Fibroblast of lung (primary cell): ENCODE data around the gene C1orf50. TPM values are rescaled to one million over a fixed set of nuclear protein-coding genes. Genes with fewer than 3 reads are reported as not detected.
A peak's percentile ranks its signal among the peaks of the same experiment; 100 is the strongest.

ENCODE experiments used
- DNase-seq, 2 donors: peaks; one replicate each; pipeline versions ENCODE4 v3.0.0 to v3.0.0-alpha.2; 2010; ENCODE audit warnings: low read depth in 2 of 2
- H2AFZ ChIP-seq: 2 replicates; pipeline ENCODE4 v1.5.1; 2012; ENCODE audit warnings: low read length, control low read depth, inconsistent platforms
- H3K27ac ChIP-seq: 2 replicates; pipeline ENCODE4 v1.5.1; 2011; ENCODE audit warnings: low read length, control low read depth; ENCODE audit not compliant: insufficient read depth
- H3K27me3 ChIP-seq: 2 replicates; pipeline ENCODE4 v1.5.1; 2011; ENCODE audit warnings: mild to moderate bottlenecking, low read length; ENCODE audit not compliant: control insufficient read depth, insufficient read depth
- H3K36me3 ChIP-seq: 2 replicates; pipeline ENCODE4 v1.5.1; 2011; ENCODE audit warnings: low read length; ENCODE audit not compliant: control insufficient read depth, insufficient read depth
- H3K4me1 ChIP-seq: 2 replicates; pipeline ENCODE4 v1.5.1; 2011; ENCODE audit warnings: low read length; ENCODE audit not compliant: control insufficient read depth, insufficient read depth; ENCODE audit errors: extremely low read depth
- H3K4me2 ChIP-seq: 2 replicates; pipeline ENCODE4 v1.5.1; 2011; ENCODE audit warnings: low read length, control low read depth; ENCODE audit not compliant: insufficient read depth; ENCODE audit errors: extremely low read depth
- H3K4me3 ChIP-seq, 4 experiments: fragments of 200-600 bp in 1 of 4; sonication (generic) in 1 of 4; replicated peaks in 1 of 4; 2 replicates each; pipeline ENCODE4 v1.5.1; 2011 to 2016; ENCODE audit warnings: low read length in 4 of 4, low read depth in 3 of 4, mild to moderate bottlenecking in 3 of 4, control low read depth in 2 of 4, inconsistent platforms in 1 of 4, mixed read lengths in 1 of 4; ENCODE audit not compliant: insufficient read depth in 1 of 4; ENCODE audit errors: control extremely low read depth in 1 of 4
- H3K79me2 ChIP-seq: 2 replicates; pipeline ENCODE4 v1.5.1; 2012; ENCODE audit warnings: mild to moderate bottlenecking, low read length, inconsistent platforms; ENCODE audit not compliant: control insufficient read depth, insufficient read depth
- H3K9ac ChIP-seq: 2 replicates; pipeline ENCODE4 v1.5.1; 2011; ENCODE audit warnings: mild to moderate bottlenecking, low read length, control low read depth; ENCODE audit not compliant: insufficient read depth
- H3K9me3 ChIP-seq: 2 replicates; pipeline ENCODE4 v1.5.1; 2012; ENCODE audit warnings: low read depth, low read length; ENCODE audit not compliant: control insufficient read depth, insufficient read depth
- H4K20me1 ChIP-seq: 2 replicates; pipeline ENCODE4 v1.5.1; 2011; ENCODE audit warnings: low read length; ENCODE audit not compliant: control insufficient read depth, insufficient read depth; ENCODE audit errors: extremely low read depth
- EZH2 ChIP-seq: IDR thresholded peaks from 2 replicates; pipeline ENCODE4 v1.5.1; 2012; ENCODE audit warnings: low read length, control low read depth, mild to moderate bottlenecking; ENCODE audit errors: missing control alignments
- polyA plus RNA-seq, 2 donors: library from polyadenylated mRNA; depleted of rRNA in 1 of 2; stranded (reverse) in 1 of 2; unstranded in 1 of 2; fragments of >200 nt; gene quantifications; 2 replicates each; pipeline ENCODE4 v1.2.1, GENCODE V29; 2011 to 2012; ENCODE audit warnings: missing spikeins in 1 of 2
- total RNA-seq: library from RNA; depleted of rRNA; stranded (reverse); fragments of >200 nt; gene quantifications from 2 replicates; pipeline ENCODE4 v1.2.1, GENCODE V29; 2014
- TF ChIP-seq, protein P1 (sequence below), 2 donors: IDR thresholded peaks in 1 of 2; conservative IDR thresholded peaks in 1 of 2; 1 replicate in 1 of 2; 2 replicates in 1 of 2; pipeline ENCODE4 v1.5.1; 2011 to 2012; ENCODE audit warnings: low read length in 2 of 2, control low read depth in 1 of 2, inconsistent platforms in 1 of 2, low read depth in 1 of 2, mild to moderate bottlenecking in 1 of 2

The C1orf50 gene
- total and polyA plus RNA-seq, 2 donors (not counting 1 experiment from before 2014, with no cell fraction given) = 5.9 to 9.5 TPM

- Histone ChIP-seq H3K9me3 (no peaks in the 10 kb centered on the region), H3K27me3 (no peaks in the 10 kb centered on the region), H3K4me2 (no peak overlapping the region), H4K20me1 (no peaks in the 10 kb centered on the region), H3K79me2 (no peaks in the 10 kb centered on the region), H3K4me1 (no peaks in the 10 kb centered on the region), H3K4me3 (no peak overlapping the region), H2AFZ (no peak overlapping the region), H3K36me3 (no peaks in the 10 kb centered on the region), H3K9ac (no peak overlapping the region), H3K27ac (no peak overlapping the region)
- no peak for TF ChIP-seq EZH2
- TF ChIP-seq, protein P1, sequence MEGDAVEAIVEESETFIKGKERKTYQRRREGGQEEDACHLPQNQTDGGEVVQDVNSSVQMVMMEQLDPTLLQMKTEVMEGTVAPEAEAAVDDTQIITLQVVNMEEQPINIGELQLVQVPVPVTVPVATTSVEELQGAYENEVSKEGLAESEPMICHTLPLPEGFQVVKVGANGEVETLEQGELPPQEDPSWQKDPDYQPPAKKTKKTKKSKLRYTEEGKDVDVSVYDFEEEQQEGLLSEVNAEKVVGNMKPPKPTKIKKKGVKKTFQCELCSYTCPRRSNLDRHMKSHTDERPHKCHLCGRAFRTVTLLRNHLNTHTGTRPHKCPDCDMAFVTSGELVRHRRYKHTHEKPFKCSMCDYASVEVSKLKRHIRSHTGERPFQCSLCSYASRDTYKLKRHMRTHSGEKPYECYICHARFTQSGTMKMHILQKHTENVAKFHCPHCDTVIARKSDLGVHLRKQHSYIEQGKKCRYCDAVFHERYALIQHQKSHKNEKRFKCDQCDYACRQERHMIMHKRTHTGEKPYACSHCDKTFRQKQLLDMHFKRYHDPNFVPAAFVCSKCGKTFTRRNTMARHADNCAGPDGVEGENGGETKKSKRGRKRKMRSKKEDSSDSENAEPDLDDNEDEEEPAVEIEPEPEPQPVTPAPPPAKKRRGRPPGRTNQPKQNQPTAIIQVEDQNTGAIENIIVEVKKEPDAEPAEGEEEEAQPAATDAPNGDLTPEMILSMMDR (conservative IDR thresholded peaks at IDR 0.05 in 1 of 2, IDR thresholded peaks at IDR 0.05 in 1 of 2; ENCODE audit: low read depth in 1 of 2, low read length in 2 of 2) = no peak
- DNase-seq = no peak
Measured at GRCh38 chr1:42797414-42797813, 30.4 kb downstream of the C1orf50 start.

DNA sequence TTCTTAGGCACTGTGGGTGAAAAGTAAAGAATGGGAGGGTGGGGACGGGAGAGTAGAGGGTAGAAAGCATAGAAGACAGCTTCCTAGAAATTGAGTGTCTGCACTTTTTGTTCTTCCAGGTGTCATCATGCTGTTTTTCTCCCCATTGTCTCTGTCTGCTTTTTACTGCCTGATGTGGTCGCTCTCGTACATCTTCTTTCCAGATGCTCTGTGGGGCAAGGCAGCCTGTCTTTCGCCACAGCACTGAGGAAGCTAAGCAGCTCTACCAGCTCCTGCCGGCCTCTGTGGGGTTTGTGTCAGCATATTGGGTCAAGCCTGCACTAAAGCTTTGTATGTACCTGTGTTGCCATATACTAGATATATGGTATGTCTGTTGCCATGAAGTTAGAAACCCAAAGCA, 30.9 kb downstream of the C1orf50 start:
- H3K9ac ChIP-seq = no peak overlapping the region
- no peak overlapping the region for H3K4me3 ChIP-seq
- no peak overlapping the region for H2AFZ ChIP-seq
- no peaks in the 10 kb centered on the region for H3K9me3 ChIP-seq
- H3K4me2 ChIP-seq = no peak overlapping the region
- no peaks in the 10 kb centered on the region for H3K36me3 ChIP-seq
- H3K4me1 ChIP-seq = no peaks in the 10 kb centered on the region
- no peaks in the 10 kb centered on the region for H4K20me1 ChIP-seq
- no peak for TF ChIP-seq EZH2
- TF ChIP-seq, protein P1 (conservative IDR thresholded peaks at IDR 0.05 in 1 of 2, IDR thresholded peaks at IDR 0.05 in 1 of 2; ENCODE audit: low read depth in 1 of 2, low read length in 2 of 2) = no peak
- DNase-seq = no peak
- no peaks in the 10 kb centered on the region for H3K27me3 ChIP-seq
- no peak overlapping the region for H3K27ac ChIP-seq
- no peaks in the 10 kb centered on the region for H3K79me2 ChIP-seq

- Histone ChIP-seq H2AFZ (no peak overlapping the region), H3K36me3 (no peaks in the 10 kb centered on the region), H3K4me1 (no peaks in the 10 kb centered on the region), H3K27me3 (no peaks in the 10 kb centered on the region), H3K4me3 (no peak overlapping the region), H3K79me2 (no peaks in the 10 kb centered on the region), H3K9me3 (no peaks in the 10 kb centered on the region), H4K20me1 (no peaks in the 10 kb centered on the region), H3K4me2 (no peak overlapping the region), H3K27ac (no peak overlapping the region), H3K9ac (no peak overlapping the region)
- DNase-seq = peak; percentile 10 to 17
- no peak for TF ChIP-seq EZH2
- TF ChIP-seq, protein P1 (conservative IDR thresholded peaks at IDR 0.05 in 1 of 2, IDR thresholded peaks at IDR 0.05 in 1 of 2; ENCODE audit: low read depth in 1 of 2, low read length in 2 of 2) = no peak
Measured at GRCh38 chr1:42801832-42802473, 34.9 kb downstream of the C1orf50 start.
